GM18861 (cell line): ENCODE results near the gene SERTAD2.

Experiments
- ATAC-seq: cut with Tn5 transposase; IDR thresholded peaks from one replicate; pipeline ENCODE4 v1.9.1; 2021; ENCODE audit not compliant: unreplicated experiment

SERTAD2 gene

DNA sequence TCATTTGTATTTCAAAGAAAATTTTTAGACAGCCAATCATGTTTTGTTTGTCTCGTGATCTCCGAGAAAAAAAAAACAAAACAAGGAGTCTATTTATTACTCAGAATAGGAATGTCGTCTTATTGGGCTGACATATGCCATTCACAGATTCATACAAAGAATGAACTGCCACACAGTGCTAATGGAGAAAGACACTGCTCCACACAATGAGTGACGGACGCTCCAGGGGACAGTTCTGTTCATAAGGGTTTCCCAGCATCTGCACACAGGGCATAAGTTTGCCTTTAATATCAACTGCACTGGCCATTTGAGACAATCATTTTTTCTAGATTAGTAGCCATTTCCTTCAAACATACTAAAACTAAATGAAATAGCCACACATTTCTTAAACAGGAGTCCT is 3.4 kb downstream of the SERTAD2 start:
- no peak for ATAC-seq

DNA sequence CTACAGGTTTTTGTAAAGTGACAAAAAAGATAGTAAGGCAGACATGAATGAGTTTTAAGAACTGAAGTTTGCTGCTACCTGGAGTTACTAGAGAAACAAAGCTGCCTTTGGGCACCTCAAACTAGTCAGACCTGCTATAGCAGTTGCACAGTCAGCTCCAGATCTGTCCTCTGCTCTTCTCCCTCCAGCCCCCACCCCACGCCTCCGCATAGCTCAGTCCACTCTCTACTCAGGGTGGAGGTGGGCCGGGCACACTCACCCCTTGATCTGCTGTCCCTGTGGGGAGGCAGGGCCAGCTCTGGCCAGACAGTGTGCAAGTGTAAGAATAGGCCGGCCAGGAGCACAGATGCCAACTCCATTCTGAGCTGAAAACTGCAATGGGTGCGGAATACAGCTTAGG is 4.1 kb downstream of the SERTAD2 start:
- no peak for ATAC-seq

DNA sequence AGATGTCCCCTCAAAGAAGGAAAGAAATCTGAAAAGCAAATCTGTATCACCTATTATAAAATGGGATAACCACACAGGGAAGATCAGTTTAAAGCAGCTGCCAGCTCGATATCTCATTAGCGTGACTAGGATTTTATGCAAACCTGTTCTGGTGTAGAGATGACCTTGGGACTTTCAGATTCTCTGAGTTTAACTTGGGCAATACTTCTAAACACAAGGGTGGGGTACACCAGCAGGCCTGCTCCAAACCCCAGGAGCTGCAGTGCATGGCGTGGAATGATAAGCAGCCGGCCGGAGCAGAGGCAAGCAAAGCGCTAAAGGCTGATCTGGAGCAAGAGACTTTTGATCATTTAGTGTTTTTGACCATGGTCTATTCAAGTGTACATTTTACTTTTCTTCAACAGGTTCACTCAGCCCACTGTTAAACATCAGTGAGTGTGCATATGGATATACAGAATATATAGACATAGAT is 4.7 kb downstream of the SERTAD2 start:
- ATAC-seq, result no peak

GRCh38 chr2:64646007-64646880 is 7.5 kb downstream of the SERTAD2 start:
- no peak for ATAC-seq

GRCh38 chr2:64644458-64645382 is 9.0 kb downstream of the SERTAD2 start:
- peak; percentile 34 for ATAC-seq

GRCh38 chr2:64643838-64644457 is 9.8 kb downstream of the SERTAD2 start:
- ATAC-seq, result no peak

GRCh38 chr2:64641599-64641998 is 12.1 kb downstream of the SERTAD2 start:
- ATAC-seq, result no peak

GRCh38 chr2:64640153-64641044 is 13.3 kb downstream of the SERTAD2 start:
- ATAC-seq, result no peak

GRCh38 chr2:64639691-64640090 is 14.0 kb downstream of the SERTAD2 start:
- ATAC-seq, result no peak

GRCh38 chr2:64638502-64639120 is 15.1 kb downstream of the SERTAD2 start:
- ATAC-seq, result no peak

DNA sequence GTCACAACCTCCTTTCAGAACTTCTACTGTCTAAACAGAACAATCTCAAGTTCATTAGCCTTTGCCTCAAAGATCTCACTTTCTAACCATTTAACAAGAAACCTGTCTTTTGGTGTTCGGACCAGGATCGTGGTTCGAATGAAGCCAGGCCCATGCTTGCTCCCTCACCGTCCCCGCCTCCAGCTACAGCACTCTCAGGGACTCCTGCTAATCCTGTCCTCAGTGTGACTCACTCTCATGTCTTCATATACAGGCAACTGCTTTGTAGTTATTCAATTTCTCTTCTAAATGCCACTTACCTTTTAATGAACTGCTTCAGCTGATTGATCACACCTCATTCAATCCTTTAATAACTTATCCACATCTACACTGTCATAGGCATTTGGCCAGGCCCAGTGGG is 15.8 kb downstream of the SERTAD2 start:
- no peak for ATAC-seq

DNA sequence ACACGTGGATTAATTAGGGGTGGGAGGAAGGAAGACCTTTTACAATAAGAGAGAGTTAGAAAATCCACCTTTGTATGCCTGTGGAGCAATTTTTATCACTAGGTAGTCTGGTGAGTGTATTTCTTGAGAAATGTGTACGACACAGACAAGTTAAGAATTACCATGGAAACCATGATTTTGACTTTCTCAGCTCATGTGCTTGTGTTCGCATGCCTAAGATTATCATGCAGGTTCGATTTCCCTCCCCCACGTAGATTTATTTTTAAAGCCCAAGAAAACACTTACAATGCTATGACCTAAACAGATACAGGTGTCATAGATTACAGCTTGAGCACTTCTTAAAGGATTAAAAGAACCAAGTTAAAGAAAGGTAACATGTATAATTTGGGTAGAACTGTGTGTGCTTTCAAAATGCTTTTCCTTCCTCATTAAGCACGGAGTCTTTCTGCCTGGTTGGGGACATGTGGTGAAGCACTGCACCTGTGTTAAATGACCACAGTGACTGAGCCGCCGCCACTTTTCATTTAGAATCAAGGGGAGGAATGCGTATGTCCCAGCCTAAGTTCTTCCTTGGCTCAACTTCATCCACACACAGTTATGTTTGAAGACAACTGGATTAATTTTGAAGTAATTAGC is 16.6 kb downstream of the SERTAD2 start:
- peak; percentile 41 for ATAC-seq

- ATAC-seq, result peak; percentile 61
These were observed 17.5 kb downstream of the SERTAD2 start for GRCh38 chr2:64635976-64636911.

GRCh38 chr2:64634345-64635267 is 19.1 kb downstream of the SERTAD2 start:
- no peak for ATAC-seq

- ATAC-seq, result no peak
These were observed 20.6 kb downstream of the SERTAD2 start for GRCh38 chr2:64632835-64633819.

DNA sequence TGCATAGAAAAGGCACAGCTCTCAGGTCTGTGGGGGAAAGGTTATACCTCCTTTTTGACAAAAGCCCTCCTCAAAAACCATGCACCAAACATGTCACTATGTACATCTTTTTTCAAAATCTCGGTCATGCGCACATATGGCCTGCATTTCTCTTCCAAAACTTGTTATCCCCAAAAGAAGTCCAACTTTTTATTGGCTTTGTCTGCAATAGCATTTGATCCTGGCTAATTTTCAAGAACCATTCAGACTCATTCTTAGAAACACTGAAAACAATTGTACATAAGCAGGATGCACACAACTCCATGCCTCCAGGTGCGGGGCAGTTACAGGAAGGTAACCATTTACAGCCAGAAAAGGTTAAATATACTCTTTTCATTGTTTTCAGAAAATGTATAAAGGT is 21.9 kb downstream of the SERTAD2 start:
- ATAC-seq, result no peak
